Endothelial cell of umbilical vein (primary cell): ENCODE results near the gene TKT.

Experiments
- POLR2AphosphoS5 ChIP-seq: IDR thresholded peaks from 2 replicates; pipeline ENCODE4 v1.6.1; 2012; ENCODE audit warnings: low read depth, mild to moderate bottlenecking, control low read depth, low read length, moderate library complexity; ENCODE audit not compliant: insufficient read depth
- TF ChIP-seq, protein P1 (sequence below), 2 donors: IDR thresholded peaks; 1 replicate in 1 of 2; 2 replicates in 1 of 2; pipeline ENCODE4 v1.5.1; 2011; ENCODE audit warnings: low read length in 2 of 2, mild to moderate bottlenecking in 2 of 2, moderate library complexity in 2 of 2, control low read depth in 1 of 2, inconsistent platforms in 1 of 2, low read depth in 1 of 2; ENCODE audit not compliant: insufficient read depth in 1 of 2; ENCODE audit errors: extremely low read depth in 1 of 2
- TF ChIP-seq, protein P2 (sequence below): IDR thresholded peaks from 2 replicates; pipeline ENCODE4 v1.6.1; 2011; ENCODE audit not compliant: insufficient read depth, insufficient read length

DNA sequence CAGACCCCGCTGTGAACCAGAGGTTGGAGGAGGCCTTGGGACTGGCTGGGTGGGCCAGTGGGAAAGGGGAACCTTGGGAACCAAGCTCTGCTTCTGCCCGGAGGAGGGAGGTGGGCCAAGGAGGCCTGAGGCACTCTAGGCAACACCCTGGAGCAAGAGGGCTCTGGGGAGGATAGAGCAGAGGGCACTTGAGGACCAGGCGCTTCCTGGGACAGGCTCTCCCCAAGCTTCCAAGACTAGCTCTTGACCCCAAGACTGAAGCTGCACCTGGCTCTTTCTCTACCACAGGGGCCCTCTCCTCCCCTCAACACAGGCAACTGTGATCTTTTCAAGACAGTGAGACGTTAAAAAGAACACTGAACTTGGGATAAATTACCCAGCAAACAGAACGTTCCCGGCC lies 20.3 kb downstream of the TKT start:
- TF ChIP-seq, protein P1, sequence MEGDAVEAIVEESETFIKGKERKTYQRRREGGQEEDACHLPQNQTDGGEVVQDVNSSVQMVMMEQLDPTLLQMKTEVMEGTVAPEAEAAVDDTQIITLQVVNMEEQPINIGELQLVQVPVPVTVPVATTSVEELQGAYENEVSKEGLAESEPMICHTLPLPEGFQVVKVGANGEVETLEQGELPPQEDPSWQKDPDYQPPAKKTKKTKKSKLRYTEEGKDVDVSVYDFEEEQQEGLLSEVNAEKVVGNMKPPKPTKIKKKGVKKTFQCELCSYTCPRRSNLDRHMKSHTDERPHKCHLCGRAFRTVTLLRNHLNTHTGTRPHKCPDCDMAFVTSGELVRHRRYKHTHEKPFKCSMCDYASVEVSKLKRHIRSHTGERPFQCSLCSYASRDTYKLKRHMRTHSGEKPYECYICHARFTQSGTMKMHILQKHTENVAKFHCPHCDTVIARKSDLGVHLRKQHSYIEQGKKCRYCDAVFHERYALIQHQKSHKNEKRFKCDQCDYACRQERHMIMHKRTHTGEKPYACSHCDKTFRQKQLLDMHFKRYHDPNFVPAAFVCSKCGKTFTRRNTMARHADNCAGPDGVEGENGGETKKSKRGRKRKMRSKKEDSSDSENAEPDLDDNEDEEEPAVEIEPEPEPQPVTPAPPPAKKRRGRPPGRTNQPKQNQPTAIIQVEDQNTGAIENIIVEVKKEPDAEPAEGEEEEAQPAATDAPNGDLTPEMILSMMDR (IDR thresholded peaks at IDR 0.05; ENCODE audit: extremely low read depth in 1 of 2, insufficient read depth in 1 of 2, low read depth in 1 of 2, low read length in 2 of 2), result no peak
- TF ChIP-seq, protein P2, sequence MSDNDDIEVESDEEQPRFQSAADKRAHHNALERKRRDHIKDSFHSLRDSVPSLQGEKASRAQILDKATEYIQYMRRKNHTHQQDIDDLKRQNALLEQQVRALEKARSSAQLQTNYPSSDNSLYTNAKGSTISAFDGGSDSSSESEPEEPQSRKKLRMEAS, result no peak
- TF ChIP-seq POLR2AphosphoS5, result no peak
